Upper lobe of right lung (tissue), 1 donor: ENCODE data around the gene PCSK1. TPM values are rescaled to one million over a fixed set of nuclear protein-coding genes. Genes with fewer than 3 reads are reported as not detected.

Experiments
- ATAC-seq: fragments of 200-7000 bp; cut with Tn5 transposase; one replicate; pipeline ENCODE4 v1.9.1; 2020; ENCODE audit warnings: mild to moderate bottlenecking, moderate library complexity
- DNase-seq: peaks from one replicate; pipeline ENCODE4 v3.0.0-alpha.2; 2020
- H3K27ac ChIP-seq: fragments of 200-600 bp; one replicate; pipeline ENCODE4 v1.8.0; 2022
- H3K27me3 ChIP-seq: fragments of 200-600 bp; one replicate; pipeline ENCODE4 v1.8.0; 2022; ENCODE audit warnings: mild to moderate bottlenecking
- H3K36me3 ChIP-seq: fragments of 200-600 bp; one replicate; pipeline ENCODE4 v1.8.0; 2022
- H3K4me1 ChIP-seq: fragments of 200-600 bp; one replicate; pipeline ENCODE4 v1.8.0; 2022
- H3K4me3 ChIP-seq: fragments of 200-600 bp; one replicate; pipeline ENCODE4 v1.8.0; 2022; ENCODE audit warnings: mild to moderate bottlenecking
- H3K9me3 ChIP-seq: fragments of 200-600 bp; one replicate; pipeline ENCODE4 v1.8.0; 2022
- CTCF ChIP-seq: fragments of 200-600 bp; IDR thresholded peaks from one replicate; pipeline ENCODE4 v1.8.0; 2022; ENCODE audit warnings: antibody characterized with exemption
- intact Hi-C: fragments of 100-400 bp; cut with DNase I; formaldehyde crosslinking; loops from one replicate; pipeline ENCODE4 v1.11.0; 2022
- total RNA-seq: library from RNA; stranded (reverse); fragmentation: NEBNext Ultra II Directional; extraction: Animal tissue kit (Norgen Biotek cat#: 25700); gene quantifications from one replicate; pipeline ENCODE4 v1.2.1, GENCODE V29; 2021
- donor health status: DM: no; HTN: yes; CAD: no; lungs with severe emphysema.

PCSK1 gene
- total RNA-seq, 1 donor from 2014 or later, result not detected

GRCh38 chr5:96426831-96427230, 6.2 kb downstream of the PCSK1 start:
- no peaks in the 10 kb centered on the region for H3K36me3 ChIP-seq
- intact Hi-C loops, result no loop called here
- H3K9me3 ChIP-seq, result no peaks in the 10 kb centered on the region
- H3K4me1 ChIP-seq, result peaks cover 4% of the 10 kb centered on the region
- H3K4me3 ChIP-seq, result no peak overlapping the region
- no peak for TF ChIP-seq CTCF
- no peak overlapping the region for H3K27ac ChIP-seq
- H3K27me3 ChIP-seq, result peaks cover 23% of the 10 kb centered on the region
- ATAC-seq (no peak), DNase-seq (no peak)

- Histone ChIP-seq H3K9me3 (no peaks in the 10 kb centered on the region), H3K27me3 (peaks cover 9% of the 10 kb centered on the region), H3K4me3 (no peak overlapping the region), H3K36me3 (no peaks in the 10 kb centered on the region), H3K27ac (no peak overlapping the region), H3K4me1 (no peaks in the 10 kb centered on the region)
- DNase-seq, result no peak
- intact Hi-C loops, result no loop called here
- no peak for ATAC-seq
- TF ChIP-seq CTCF, result no peak
Measured at GRCh38 chr5:96425443-96425842, 7.6 kb downstream of the PCSK1 start.

- Histone ChIP-seq H3K27me3 (no peaks in the 10 kb centered on the region), H3K4me1 (no peaks in the 10 kb centered on the region), H3K4me3 (no peak overlapping the region), H3K36me3 (no peaks in the 10 kb centered on the region), H3K27ac (no peak overlapping the region), H3K9me3 (no peaks in the 10 kb centered on the region)
- ATAC-seq, result no peak
- intact Hi-C loops, result no loop called here
- no peak for TF ChIP-seq CTCF
- DNase-seq, result no peak
Measured at GRCh38 chr5:96415897-96416296, 17.2 kb downstream of the PCSK1 start.

GRCh38 chr5:96412868-96413449, 20.1 kb downstream of the PCSK1 start:
- intact Hi-C loops, result no loop called here
- Histone ChIP-seq H3K4me1 (no peaks in the 10 kb centered on the region), H3K4me3 (no peak overlapping the region), H3K9me3 (no peaks in the 10 kb centered on the region), H3K36me3 (no peaks in the 10 kb centered on the region), H3K27me3 (no peaks in the 10 kb centered on the region), H3K27ac (no peak overlapping the region)
- no peak for TF ChIP-seq CTCF
- DNase-seq (no peak), ATAC-seq (no peak)

GRCh38 chr5:96410013-96410412, 23.0 kb downstream of the PCSK1 start:
- no peaks in the 10 kb centered on the region for H3K36me3 ChIP-seq
- H3K9me3 ChIP-seq, result no peaks in the 10 kb centered on the region
- intact Hi-C loops, result no loop called here
- H3K27me3 ChIP-seq, result no peaks in the 10 kb centered on the region
- H3K27ac ChIP-seq, result no peak overlapping the region
- no peak overlapping the region for H3K4me3 ChIP-seq
- DNase-seq, result no peak
- H3K4me1 ChIP-seq, result no peaks in the 10 kb centered on the region
- no peak for ATAC-seq
- TF ChIP-seq CTCF, result no peak
